Mesenchymal stem cell (in vitro differentiated cells and primary cell): ENCODE data around the gene IMPA2.

Experiments
- DNase-seq: peaks from one replicate; pipeline ENCODE4 v3.0.0-alpha.2; 2013
- H2AFZ ChIP-seq: one replicate; pipeline ENCODE4 v1.6.1; 2013; ENCODE audit warnings: low read depth, mild to moderate bottlenecking, control low read depth, inconsistent platforms, low read length, moderate library complexity
- H2AK5ac ChIP-seq: 2 replicates; pipeline ENCODE4 v1.6.1; 2013; ENCODE audit warnings: low read length, moderate library complexity, mild to moderate bottlenecking, inconsistent platforms; ENCODE audit not compliant: severe bottlenecking
- H2BK120ac ChIP-seq: one replicate; pipeline ENCODE4 v1.6.1; 2013; ENCODE audit warnings: low read depth, mild to moderate bottlenecking, inconsistent platforms, low read length, moderate library complexity
- H2BK12ac ChIP-seq, 2 experiments: one replicate each; pipeline ENCODE4 v1.6.1; 2013; ENCODE audit warnings: inconsistent platforms in 2 of 2, low read length in 2 of 2, mild to moderate bottlenecking in 2 of 2, moderate library complexity in 2 of 2, control low read depth in 1 of 2
- H2BK15ac ChIP-seq: one replicate; pipeline ENCODE4 v1.6.1; 2013; ENCODE audit warnings: mild to moderate bottlenecking, low read depth, inconsistent platforms; ENCODE audit not compliant: poor library complexity, severe bottlenecking
- H2BK5ac ChIP-seq: 2 replicates; pipeline ENCODE4 v1.6.1; 2013; ENCODE audit warnings: low read depth, mild to moderate bottlenecking, low read length, control low read depth, inconsistent platforms; ENCODE audit not compliant: poor library complexity, severe bottlenecking
- H3K14ac ChIP-seq, 2 experiments: one replicate each; pipeline ENCODE4 v1.6.1; 2013; ENCODE audit warnings: inconsistent platforms in 2 of 2, low read length in 2 of 2, control low read depth in 1 of 2, mild to moderate bottlenecking in 1 of 2, moderate library complexity in 1 of 2
- H3K18ac ChIP-seq, 2 experiments: one replicate each; pipeline ENCODE4 v1.6.1; 2013; ENCODE audit warnings: inconsistent platforms in 2 of 2, low read length in 2 of 2, control low read depth in 1 of 2, low read depth in 1 of 2, mild to moderate bottlenecking in 1 of 2
- H3K23ac ChIP-seq, 2 experiments: one replicate each; pipeline ENCODE4 v1.6.1; 2013; ENCODE audit warnings: inconsistent platforms in 2 of 2, low read length in 2 of 2, mild to moderate bottlenecking in 2 of 2, moderate library complexity in 2 of 2, control low read depth in 1 of 2
- H3K27ac ChIP-seq: 2 replicates; pipeline ENCODE4 v1.5.1; 2013; ENCODE audit warnings: mild to moderate bottlenecking, moderate library complexity, low read length, control low read depth, inconsistent platforms; ENCODE audit not compliant: poor library complexity, severe bottlenecking
- H3K27me3 ChIP-seq, 2 experiments: 2 replicates each; pipeline versions ENCODE4 v1.6.1 to v1.7.0; 2013; ENCODE audit warnings: low read length in 2 of 2, mild to moderate bottlenecking in 2 of 2, moderate library complexity in 2 of 2, control low read depth in 1 of 2, inconsistent platforms in 1 of 2; ENCODE audit not compliant: control insufficient read depth in 1 of 2, insufficient read depth in 1 of 2
- H3K36me3 ChIP-seq, 2 experiments: 2 replicates each; pipeline versions ENCODE4 v1.6.1 to v1.7.0; 2013; ENCODE audit warnings: low read length in 2 of 2, control low read depth in 1 of 2, inconsistent platforms in 1 of 2, low read depth in 1 of 2, mild to moderate bottlenecking in 1 of 2; ENCODE audit not compliant: insufficient read depth in 2 of 2, control insufficient read depth in 1 of 2
- H3K4ac ChIP-seq, 2 experiments: one replicate each; pipeline ENCODE4 v1.6.1; 2013; ENCODE audit warnings: inconsistent platforms in 2 of 2, low read length in 2 of 2, mild to moderate bottlenecking in 2 of 2, moderate library complexity in 2 of 2, control low read depth in 1 of 2, low read depth in 1 of 2
- H3K4me1 ChIP-seq: 2 replicates; pipeline ENCODE4 v1.6.1; 2013; ENCODE audit warnings: low read depth, low read length, control low read depth; ENCODE audit not compliant: control insufficient read depth, insufficient read depth
- H3K4me2 ChIP-seq: 2 replicates; pipeline ENCODE4 v1.6.1; 2013; ENCODE audit warnings: low read length, mild to moderate bottlenecking, inconsistent platforms; ENCODE audit not compliant: poor library complexity, severe bottlenecking
- H3K4me3 ChIP-seq, 2 experiments: 2 replicates each; pipeline versions ENCODE4 v1.5.1 to v1.7.0; 2013; ENCODE audit warnings: low read length in 2 of 2, mild to moderate bottlenecking in 2 of 2, control low read depth in 1 of 2, low read depth in 1 of 2; ENCODE audit not compliant: insufficient read depth in 1 of 2
- H3K79me1 ChIP-seq: replicated peaks from 2 replicates; pipeline ENCODE4 v1.6.1; 2013; ENCODE audit warnings: mild to moderate bottlenecking, control low read depth, low read length, inconsistent platforms; ENCODE audit not compliant: poor library complexity, severe bottlenecking
- H3K9ac ChIP-seq: 2 replicates; pipeline ENCODE4 v1.7.0; 2013; ENCODE audit warnings: mild to moderate bottlenecking, low read length, moderate library complexity
- H3K9me3 ChIP-seq: 2 replicates; pipeline ENCODE4 v1.7.0; 2013; ENCODE audit warnings: mild to moderate bottlenecking, low read length; ENCODE audit not compliant: control insufficient read depth
- H4K8ac ChIP-seq: one replicate; pipeline ENCODE4 v1.6.1; 2013; ENCODE audit warnings: inconsistent platforms, mild to moderate bottlenecking, low read length, moderate library complexity
- H4K91ac ChIP-seq: one replicate; pipeline ENCODE4 v1.6.1; 2013; ENCODE audit warnings: mild to moderate bottlenecking, low read length, inconsistent platforms
- WGBS: methylation state at CpG from one replicate; pipeline ENCODE4 v1.1.7; 2013; ENCODE audit warnings: mixed read lengths; 5-methylcytosine and 5-hydroxymethylcytosine counted together

Gene IMPA2

DNA sequence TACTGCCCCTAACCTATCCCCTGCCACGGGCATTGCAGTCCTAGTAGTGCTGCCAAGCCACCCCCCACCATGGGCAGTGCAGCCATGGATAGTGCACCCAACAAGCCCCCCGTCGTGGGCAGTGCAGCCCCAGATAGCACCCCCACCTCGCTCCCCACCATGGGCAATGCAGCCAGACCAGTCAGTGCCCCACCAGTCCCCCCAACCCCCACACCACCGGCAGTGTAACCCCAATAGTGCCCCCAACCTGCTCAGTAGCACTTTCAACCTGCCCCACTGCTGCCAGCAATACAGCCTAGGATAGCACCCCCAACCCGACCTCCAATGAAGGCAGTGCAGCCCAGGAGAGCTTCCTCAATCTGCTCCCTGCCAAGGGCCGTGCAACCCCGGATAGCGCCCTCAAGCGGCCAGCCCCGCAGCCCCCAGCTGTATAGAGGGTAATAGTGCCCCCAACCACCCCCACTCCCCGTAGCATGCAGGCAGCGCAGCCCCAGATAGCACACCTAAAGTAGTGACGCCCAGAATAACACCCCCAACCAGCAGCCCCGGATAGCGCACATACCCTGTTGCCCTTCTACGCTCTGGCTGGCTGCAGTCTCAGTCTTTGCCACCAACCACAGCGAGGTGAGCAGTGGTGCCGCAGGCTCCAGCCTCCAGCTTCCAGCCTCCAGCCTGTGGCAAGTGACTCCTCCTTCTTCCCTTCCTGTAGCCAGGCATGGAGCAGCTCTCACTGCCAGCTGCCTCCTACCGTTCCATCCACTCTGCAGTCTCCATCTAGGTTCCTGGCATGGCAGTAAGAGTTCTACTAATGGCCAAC lies 66.9 kb downstream of the IMPA2 start:
- no peaks in the 10 kb centered on the region for H3K36me3 ChIP-seq
- H3K23ac ChIP-seq, result no peak overlapping the region
- no peak overlapping the region for H2BK120ac ChIP-seq
- 84% methylated on average over 20 of the region's 20 CpGs for WGBS
- no peaks in the 10 kb centered on the region for H3K79me1 ChIP-seq
- H3K27me3 ChIP-seq, result no peaks in the 10 kb centered on the region
- H3K27ac ChIP-seq, result peak overlapping the region; percentile 48
- H3K4ac ChIP-seq, result peak overlapping the region; percentile 9 to 15
- H3K4me3 ChIP-seq, result peak overlapping the region in 1 of 2 experiments; percentile 42
- DNase-seq, result no peak
- H3K9me3 ChIP-seq, result no peaks in the 10 kb centered on the region
- no peak overlapping the region for H2BK5ac ChIP-seq
- peak overlapping the region; percentile 59 for H2AK5ac ChIP-seq
- no peak overlapping the region for H3K4me2 ChIP-seq
- peak overlapping the region; percentile 10 for H4K8ac ChIP-seq
- H3K14ac ChIP-seq, result peak overlapping the region in 1 of 2 experiments; percentile 26
- peak overlapping the region in 1 of 2 experiments; percentile 30 for H2BK12ac ChIP-seq
- H4K91ac ChIP-seq, result peak overlapping the region; percentile 29
- H3K9ac ChIP-seq, result peak overlapping the region; percentile 72
- H2AFZ ChIP-seq, result peak overlapping the region; percentile 0
- H3K4me1 ChIP-seq, result peaks cover 19% of the 10 kb centered on the region
- peak overlapping the region; percentile 57 to 86 for H3K18ac ChIP-seq
- no peak overlapping the region for H2BK15ac ChIP-seq

DNA sequence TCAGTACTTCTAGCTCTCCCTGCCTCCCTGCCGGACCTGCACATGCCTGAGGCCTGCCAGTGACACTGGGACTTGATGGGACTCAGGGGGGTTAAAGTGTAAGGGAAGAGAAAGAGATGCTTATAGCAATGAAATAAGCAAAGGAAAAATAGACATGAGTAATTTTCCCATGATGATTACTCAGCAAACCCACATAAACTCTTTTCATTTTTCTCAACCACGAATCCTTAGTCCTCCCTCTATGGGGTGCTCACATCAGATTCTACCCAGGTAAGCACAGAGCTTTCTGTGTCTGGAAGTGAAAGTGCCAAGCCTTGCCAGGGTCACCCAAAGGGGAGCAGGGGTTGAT lies 67.5 kb downstream of the IMPA2 start:
- Histone ChIP-seq H3K36me3 (no peaks in the 10 kb centered on the region), H4K8ac (peak overlapping the region; percentile 10), H3K9me3 (no peaks in the 10 kb centered on the region), H2AK5ac (no peak overlapping the region), H3K79me1 (no peaks in the 10 kb centered on the region), H2BK120ac (no peak overlapping the region), H3K4ac (peak overlapping the region in 1 of 2 experiments; percentile 15), H3K23ac (no peak overlapping the region), H3K18ac (peak overlapping the region in 1 of 2 experiments; percentile 86), H3K4me1 (peaks cover 19% of the 10 kb centered on the region), H3K9ac (peak overlapping the region; percentile 72), H2BK12ac (peak overlapping the region in 1 of 2 experiments; percentile 31), H3K27me3 (no peaks in the 10 kb centered on the region), H2BK15ac (no peak overlapping the region), H3K27ac (peak overlapping the region; percentile 48), H4K91ac (no peak overlapping the region), H3K14ac (peak overlapping the region in 1 of 2 experiments; percentile 0), H3K4me3 (peak overlapping the region in 1 of 2 experiments; percentile 42), H3K4me2 (no peak overlapping the region), H2AFZ (peak overlapping the region; percentile 0), H2BK5ac (no peak overlapping the region)
- WGBS, result 61% methylated on average over 2 of the region's 2 CpGs
- DNase-seq, result peak; percentile 71

DNA sequence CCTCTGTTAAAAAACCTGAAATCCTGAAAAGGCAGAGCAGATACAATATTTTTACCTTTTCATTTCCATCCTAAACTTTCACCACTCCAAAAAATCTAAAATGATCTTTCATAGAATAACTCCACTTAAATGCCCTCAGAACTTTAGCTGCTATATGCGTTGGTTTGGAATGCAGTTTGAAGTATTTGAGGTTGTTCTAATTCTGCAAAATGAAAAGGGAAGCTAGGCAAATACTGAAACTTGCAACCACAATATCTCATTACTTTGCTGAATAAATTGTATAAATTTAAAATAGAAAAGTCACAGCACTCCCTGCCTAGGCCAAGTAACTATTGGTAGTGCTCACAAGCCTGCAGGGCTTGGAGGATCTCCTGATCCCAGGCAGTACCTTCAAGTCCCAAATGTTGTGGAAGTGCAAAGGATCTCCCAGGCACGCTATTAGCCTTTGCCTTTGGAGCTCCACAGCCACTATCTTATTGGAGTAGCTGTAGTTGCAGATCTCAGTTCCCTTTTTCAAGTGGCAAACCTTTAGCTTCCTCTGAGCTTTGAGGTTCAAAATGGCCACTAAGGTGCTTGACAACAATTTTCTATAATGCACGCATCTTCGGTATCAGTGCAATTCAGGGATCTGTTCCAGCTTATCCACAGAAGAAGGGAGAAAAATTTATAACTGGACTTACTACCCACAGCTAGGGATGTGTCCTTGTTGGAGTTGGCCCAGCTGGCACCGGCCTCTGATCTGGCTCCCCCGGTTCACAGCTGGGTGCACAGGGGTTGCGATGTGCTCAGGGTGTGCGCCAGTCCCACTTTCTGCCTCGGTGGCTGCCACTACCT lies 68.9 kb downstream of the IMPA2 start:
- no peak overlapping the region for H2BK120ac ChIP-seq
- H2AFZ ChIP-seq, result no peak overlapping the region
- H2BK12ac ChIP-seq, result no peak overlapping the region
- H3K79me1 ChIP-seq, result no peaks in the 10 kb centered on the region
- H3K18ac ChIP-seq, result no peak overlapping the region
- DNase-seq, result no peak
- H2BK5ac ChIP-seq, result no peak overlapping the region
- peak overlapping the region in 1 of 2 experiments; percentile 72 for H3K14ac ChIP-seq
- no peak overlapping the region for H3K27ac ChIP-seq
- H3K23ac ChIP-seq, result no peak overlapping the region
- no peak overlapping the region for H3K4ac ChIP-seq
- no peak overlapping the region for H2AK5ac ChIP-seq
- H3K4me3 ChIP-seq, result no peak overlapping the region
- no peaks in the 10 kb centered on the region for H3K27me3 ChIP-seq
- WGBS, result 98% methylated on average over 6 of the region's 9 CpGs
- H3K4me2 ChIP-seq, result no peak overlapping the region
- H3K4me1 ChIP-seq, result peaks cover 19% of the 10 kb centered on the region
- H3K9ac ChIP-seq, result no peak overlapping the region
- no peaks in the 10 kb centered on the region for H3K9me3 ChIP-seq
- H2BK15ac ChIP-seq, result no peak overlapping the region
- H4K91ac ChIP-seq, result no peak overlapping the region
- H4K8ac ChIP-seq, result no peak overlapping the region
- H3K36me3 ChIP-seq, result no peaks in the 10 kb centered on the region

DNA sequence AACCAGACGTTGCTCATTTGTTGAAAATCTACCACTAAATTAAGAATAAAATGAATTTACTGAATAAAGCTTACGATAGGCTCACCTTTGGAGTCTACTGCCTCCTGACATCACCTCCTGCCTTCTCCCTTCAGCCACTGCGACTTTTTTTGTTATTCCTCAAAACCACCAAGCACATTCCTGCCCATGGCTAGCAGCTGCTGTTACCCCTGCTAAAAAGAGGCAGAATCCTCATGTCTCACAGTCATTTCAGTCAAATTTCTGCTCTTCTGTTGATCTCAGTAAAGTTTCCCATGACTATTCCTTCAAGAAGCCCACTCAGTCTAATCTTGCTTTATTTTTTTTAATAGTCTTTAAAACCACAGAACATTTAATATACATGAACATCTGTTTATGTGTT lies 71.6 kb downstream of the IMPA2 start:
- no peak overlapping the region for H2AFZ ChIP-seq
- H4K8ac ChIP-seq, result no peak overlapping the region
- H3K18ac ChIP-seq, result no peak overlapping the region
- H3K4me2 ChIP-seq, result no peak overlapping the region
- H3K9me3 ChIP-seq, result no peaks in the 10 kb centered on the region
- H3K9ac ChIP-seq, result no peak overlapping the region
- no peak overlapping the region for H2AK5ac ChIP-seq
- H3K4me3 ChIP-seq, result no peak overlapping the region
- H2BK15ac ChIP-seq, result no peak overlapping the region
- H3K4me1 ChIP-seq, result peaks cover 9% of the 10 kb centered on the region
- 76% methylated on average over 3 of the region's 3 CpGs for WGBS
- no peak overlapping the region for H3K14ac ChIP-seq
- H2BK120ac ChIP-seq, result no peak overlapping the region
- H3K4ac ChIP-seq, result no peak overlapping the region
- DNase-seq, result no peak
- no peaks in the 10 kb centered on the region for H3K27me3 ChIP-seq
- no peak overlapping the region for H3K27ac ChIP-seq
- H2BK12ac ChIP-seq, result no peak overlapping the region
- H3K23ac ChIP-seq, result no peak overlapping the region
- no peak overlapping the region for H2BK5ac ChIP-seq
- no peak overlapping the region for H4K91ac ChIP-seq
- no peaks in the 10 kb centered on the region for H3K36me3 ChIP-seq
- no peaks in the 10 kb centered on the region for H3K79me1 ChIP-seq
